ENCODE measurements around the gene SDK1.

The SDK1 gene

DNA sequence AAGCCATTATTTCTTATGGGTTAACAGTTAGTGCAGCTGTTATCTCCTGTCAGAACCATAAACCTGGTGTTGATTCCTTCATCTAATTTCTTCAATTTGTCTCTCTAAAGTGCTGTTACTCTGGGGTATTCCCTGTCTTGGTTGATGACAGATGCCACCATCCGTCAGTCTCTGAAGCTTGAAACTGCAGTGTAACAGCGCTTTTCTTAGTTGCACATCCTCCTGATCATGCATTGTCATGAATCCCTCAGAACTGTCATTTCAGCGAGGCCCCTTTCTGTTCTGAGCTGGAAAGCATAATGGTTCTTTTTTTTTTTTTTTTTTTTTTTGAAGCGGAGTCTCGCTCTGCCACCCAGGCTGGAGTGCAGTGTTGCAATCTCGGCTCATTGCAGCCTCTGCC lies 193.9 kb downstream of the SDK1 start:
- no peak for DNase-seq (ENCODE audit: extremely low read depth, low read depth)
- TF ChIP-seq CTCF (IDR thresholded peaks at IDR 0.05; ENCODE audit: low read depth, low read length), result no peak

DNA sequence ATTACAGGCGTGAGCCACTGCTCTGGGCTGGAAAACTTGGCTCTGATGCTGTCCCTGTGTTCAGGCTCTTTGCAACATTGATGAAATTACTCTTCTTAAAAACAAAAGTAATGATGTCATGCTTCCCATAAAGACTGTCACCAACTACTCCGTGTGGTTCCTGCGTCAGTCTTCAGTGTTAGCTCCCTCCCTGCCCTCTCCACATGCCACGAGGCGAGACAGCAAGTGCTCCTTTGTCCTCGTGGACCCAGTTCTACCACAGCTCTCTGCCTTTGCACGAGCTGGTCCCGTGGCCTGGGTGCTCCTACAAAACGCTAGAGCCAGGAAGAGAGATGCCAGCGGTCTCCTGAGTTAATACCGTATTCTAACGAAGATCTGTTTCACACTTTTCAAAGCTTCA lies 194.5 kb downstream of the SDK1 start:
- DNase-seq (ENCODE audit: extremely low read depth, low read depth), result no peak
- TF ChIP-seq CTCF (IDR thresholded peaks at IDR 0.05; ENCODE audit: low read depth, low read length), result no peak

GRCh38 chr7:3495954-3496353 lies 194.9 kb downstream of the SDK1 start:
- no peak for TF ChIP-seq CTCF (IDR thresholded peaks at IDR 0.05; ENCODE audit: low read depth, low read length)
- no peak for DNase-seq (ENCODE audit: extremely low read depth, low read depth)

DNA sequence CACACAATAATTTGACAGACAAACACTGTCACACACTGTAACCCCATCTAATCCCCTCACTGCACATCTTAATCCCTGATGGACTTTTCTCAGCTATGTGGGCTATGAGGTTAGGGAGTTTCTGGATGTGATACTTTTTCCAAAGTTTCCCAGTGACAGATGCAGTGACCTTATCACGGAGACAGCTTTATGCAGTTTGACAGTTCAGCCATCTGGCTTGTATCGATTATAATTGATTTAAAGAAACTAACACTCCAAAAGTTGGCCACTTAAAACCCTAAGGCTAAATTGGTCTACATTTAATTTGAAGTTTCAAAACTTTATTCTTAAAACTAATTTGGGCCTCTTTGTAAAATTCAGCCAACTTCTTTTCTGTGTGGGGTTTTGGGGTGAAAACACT lies 196.7 kb downstream of the SDK1 start:
- no peak for DNase-seq (ENCODE audit: extremely low read depth, low read depth)
- TF ChIP-seq CTCF (IDR thresholded peaks at IDR 0.05; ENCODE audit: low read depth, low read length), result no peak

DNA sequence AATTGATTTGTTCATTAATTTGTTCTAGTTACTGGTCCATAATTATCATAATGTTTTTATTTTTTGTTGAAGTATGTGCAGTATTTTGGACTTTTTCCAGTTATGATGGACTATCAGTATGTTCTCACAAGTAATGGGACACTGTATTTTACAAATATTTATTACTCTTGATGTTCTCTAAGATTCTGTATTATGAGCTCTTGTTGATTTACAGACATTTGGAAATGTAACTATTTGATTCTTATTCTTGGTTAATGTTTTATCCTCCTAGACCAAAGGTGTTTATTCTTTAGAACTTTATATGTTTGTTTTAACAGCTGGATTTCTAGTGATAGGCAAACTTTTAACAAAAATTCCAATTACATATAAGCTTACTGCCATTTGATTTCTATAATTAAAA lies 200.6 kb downstream of the SDK1 start:
- no peak for DNase-seq (ENCODE audit: extremely low read depth, low read depth)
- TF ChIP-seq CTCF (IDR thresholded peaks at IDR 0.05; ENCODE audit: low read depth, low read length), result no peak

- no peak for TF ChIP-seq CTCF (IDR thresholded peaks at IDR 0.05; ENCODE audit: low read depth, low read length)
Measured at GRCh38 chr7:3504384-3504783, 203.3 kb downstream of the SDK1 start.

GRCh38 chr7:3510101-3511020 lies 209.3 kb downstream of the SDK1 start:
- no peak for DNase-seq (ENCODE audit: extremely low read depth, low read depth)
- no peak for TF ChIP-seq CTCF (IDR thresholded peaks at IDR 0.05; ENCODE audit: low read depth, low read length)

More at GRCh38 chr7:3504384-3504783, 203.3 kb downstream of the SDK1 start:
- no peak for DNase-seq (ENCODE audit: extremely low read depth, low read depth)
